Measurements from ENCODE around the gene PZP.
"Not testable (repeated sequence)": the region's sequence is repeated elsewhere in the genome, so short reads cannot be mapped to it uniquely, and the experiment has no call there.

PZP gene

GRCh38 chr12:9208229-9208628 lies at the start of gene PZP:
TSS of gene PZP (minus strand) at chr12:9208395. CDS start at chr12:9208341, 54 bp downstream.
- no peak for DNase-seq

GRCh38 chr12:9256758-9257405 lies 48.7 kb upstream of the PZP start:
- DNase-seq: no peak

- DNase-seq: no peak
Measured at GRCh38 chr12:9256341-9256740, 48.1 kb upstream of the PZP start.

GRCh38 chr12:9255837-9256236 lies 47.6 kb upstream of the PZP start:
- DNase-seq: no peak

- no peak for DNase-seq
Measured at GRCh38 chr12:9253464-9253863, 45.3 kb upstream of the PZP start.

GRCh38 chr12:9252791-9253190 lies 44.6 kb upstream of the PZP start:
- not testable (repeated sequence) for DNase-seq

GRCh38 chr12:9252256-9252655 lies 44.1 kb upstream of the PZP start:
- no peak for DNase-seq

GRCh38 chr12:9248435-9248834 lies 40.2 kb upstream of the PZP start:
- DNase-seq: no peak

GRCh38 chr12:9244894-9245293 lies 36.7 kb upstream of the PZP start:
- DNase-seq: no peak

GRCh38 chr12:9243999-9244649 lies 35.9 kb upstream of the PZP start:
- DNase-seq: no peak

GRCh38 chr12:9241301-9241700 lies 33.1 kb upstream of the PZP start:
- DNase-seq: no peak

- no peak for DNase-seq
Measured at GRCh38 chr12:9240776-9241175, 32.6 kb upstream of the PZP start.

GRCh38 chr12:9240004-9240635 lies 31.9 kb upstream of the PZP start:
- DNase-seq: not testable (repeated sequence)

- no peak for DNase-seq
Measured at GRCh38 chr12:9237286-9237685, 29.1 kb upstream of the PZP start.

GRCh38 chr12:9235519-9235918 lies 27.3 kb upstream of the PZP start:
- no peak for DNase-seq

GRCh38 chr12:9227950-9228349 lies 19.8 kb upstream of the PZP start:
- no peak for DNase-seq

- no peak for DNase-seq
Measured at GRCh38 chr12:9223830-9224229, 15.6 kb upstream of the PZP start.

- DNase-seq: no peak
Measured at GRCh38 chr12:9221483-9221882, 13.3 kb upstream of the PZP start.

- not testable (repeated sequence) for DNase-seq
Measured at GRCh38 chr12:9221011-9221410, 12.8 kb upstream of the PZP start.

- no peak for DNase-seq
Measured at GRCh38 chr12:9214534-9214933, 6.3 kb upstream of the PZP start.

GRCh38 chr12:9211687-9212086 lies 3.5 kb upstream of the PZP start:
- no peak for DNase-seq

- DNase-seq: no peak
Measured at GRCh38 chr12:9204380-9204779, 3.8 kb downstream of the PZP start.

GRCh38 chr12:9198012-9198411 lies 10.2 kb downstream of the PZP start:
- no peak for DNase-seq

GRCh38 chr12:9184276-9184675 lies 23.9 kb downstream of the PZP start:
- no peak for DNase-seq
